ENCODE results near the gene PANK1. TPM values are rescaled to one million over a fixed set of nuclear protein-coding genes. Genes with fewer than 3 reads are reported as not detected.

PANK1 gene
- polyA plus RNA-seq, 1 of the 3 experiments (the other 2 are of a cell fraction), result 4.2 TPM

DNA sequence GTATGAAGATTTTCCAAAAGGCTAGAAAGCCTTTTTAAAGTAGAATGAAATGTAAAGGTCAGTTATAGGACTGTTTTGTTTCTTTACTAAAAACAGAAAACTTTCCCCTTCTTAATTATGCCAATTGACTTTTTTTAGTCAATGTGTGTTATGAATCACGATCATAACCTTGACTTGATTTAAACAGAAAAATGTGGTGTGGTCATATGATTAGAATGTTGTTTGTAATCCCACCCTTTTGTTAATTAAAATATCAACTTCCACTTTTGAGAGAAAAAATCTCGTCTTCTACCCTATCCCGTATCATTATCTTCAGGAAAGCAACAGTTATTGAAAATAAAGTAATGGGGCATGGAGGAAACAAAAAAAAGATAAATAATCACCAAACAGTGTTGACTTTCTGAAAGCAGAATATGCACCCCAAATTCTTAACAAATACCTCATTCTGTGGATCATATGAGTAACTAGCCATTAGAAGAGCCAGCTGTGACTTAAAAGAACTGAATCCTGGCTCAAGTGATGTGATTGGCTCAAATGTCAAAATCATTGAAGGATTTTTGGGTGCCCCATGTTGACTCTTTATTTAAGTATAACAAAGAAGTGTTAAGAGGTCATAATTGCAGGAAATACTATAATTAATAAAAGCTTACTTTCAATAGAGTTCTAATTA is 77.3 kb downstream of the PANK1 start:
- no peak overlapping the region for H3K4me3 ChIP-seq (ENCODE audit: low read depth in 2 of 2, low read length in 1 of 2)
- no peaks in the 10 kb centered on the region for H3F3A ChIP-seq (replicated peaks; ENCODE audit: insufficient read depth)
- DNase-seq, result no peak
- ChIA-PET POLR2A (no interaction called here), CTCF (interaction anchor here (1.8 to 2.2 kb wide), 2 partner anchors 101 to 143 kb away, joined by 7 read pairs; no protein-coding TSS in a partner anchor)
- H3K4me2 ChIP-seq, result no peak overlapping the region
- H3K36me3 ChIP-seq (replicated peaks in 1 of 2; ENCODE audit: control insufficient read depth in 1 of 2, insufficient read depth in 2 of 2, low read length in 1 of 2), result no peaks in the 10 kb centered on the region
- no peak overlapping the region for H2AFZ ChIP-seq (ENCODE audit: low read depth)
- H3K27ac ChIP-seq (ENCODE audit: low read depth in 2 of 2, low read length in 1 of 2), result no peak overlapping the region
- TF ChIP-seq FOSL2 (IDR thresholded peaks at IDR 0.05; ENCODE audit: borderline replicate concordance, low read depth), result no peak
- TF ChIP-seq MXI1 (IDR thresholded peaks at IDR 0.05; ENCODE audit: low read depth, low read length), result no peak
- TF ChIP-seq, protein P1, sequence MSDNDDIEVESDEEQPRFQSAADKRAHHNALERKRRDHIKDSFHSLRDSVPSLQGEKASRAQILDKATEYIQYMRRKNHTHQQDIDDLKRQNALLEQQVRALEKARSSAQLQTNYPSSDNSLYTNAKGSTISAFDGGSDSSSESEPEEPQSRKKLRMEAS (IDR thresholded peaks at IDR 0.05; ENCODE audit: low read depth), result no peak
- no peak for TF ChIP-seq EZH2phosphoT487 (IDR thresholded peaks at IDR 0.05; ENCODE audit: borderline replicate concordance, low read depth)
- no peak for TF ChIP-seq ELF1 (IDR thresholded peaks at IDR 0.05)
- TF ChIP-seq FOXJ3 (CRISPR knock-in tag; IDR thresholded peaks at IDR 0.05), result no peak
- TF ChIP-seq, protein P2, sequence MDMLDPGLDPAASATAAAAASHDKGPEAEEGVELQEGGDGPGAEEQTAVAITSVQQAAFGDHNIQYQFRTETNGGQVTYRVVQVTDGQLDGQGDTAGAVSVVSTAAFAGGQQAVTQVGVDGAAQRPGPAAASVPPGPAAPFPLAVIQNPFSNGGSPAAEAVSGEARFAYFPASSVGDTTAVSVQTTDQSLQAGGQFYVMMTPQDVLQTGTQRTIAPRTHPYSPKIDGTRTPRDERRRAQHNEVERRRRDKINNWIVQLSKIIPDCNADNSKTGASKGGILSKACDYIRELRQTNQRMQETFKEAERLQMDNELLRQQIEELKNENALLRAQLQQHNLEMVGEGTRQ (IDR thresholded peaks at IDR 0.05; ENCODE audit: borderline replicate concordance, low read depth, low read length), result no peak
- no peak for TF ChIP-seq NFIC (IDR thresholded peaks at IDR 0.05; ENCODE audit: borderline replicate concordance)
- TF ChIP-seq NRF1 (IDR thresholded peaks at IDR 0.05; ENCODE audit: low read depth, low read length), result no peak
- TF ChIP-seq RXRA (IDR thresholded peaks at IDR 0.05; ENCODE audit: borderline replicate concordance, low read depth), result no peak
- no peak for TF ChIP-seq TAF1 (IDR thresholded peaks at IDR 0.05; ENCODE audit: borderline replicate concordance, low read depth, low read length)
- no peak for TF ChIP-seq POLR2AphosphoS5 (IDR thresholded peaks at IDR 0.05; ENCODE audit: low read depth, low read length)
- TF ChIP-seq MEF2A (IDR thresholded peaks at IDR 0.05; ENCODE audit: borderline replicate concordance, low read depth), result no peak
- TF ChIP-seq, protein P3, sequence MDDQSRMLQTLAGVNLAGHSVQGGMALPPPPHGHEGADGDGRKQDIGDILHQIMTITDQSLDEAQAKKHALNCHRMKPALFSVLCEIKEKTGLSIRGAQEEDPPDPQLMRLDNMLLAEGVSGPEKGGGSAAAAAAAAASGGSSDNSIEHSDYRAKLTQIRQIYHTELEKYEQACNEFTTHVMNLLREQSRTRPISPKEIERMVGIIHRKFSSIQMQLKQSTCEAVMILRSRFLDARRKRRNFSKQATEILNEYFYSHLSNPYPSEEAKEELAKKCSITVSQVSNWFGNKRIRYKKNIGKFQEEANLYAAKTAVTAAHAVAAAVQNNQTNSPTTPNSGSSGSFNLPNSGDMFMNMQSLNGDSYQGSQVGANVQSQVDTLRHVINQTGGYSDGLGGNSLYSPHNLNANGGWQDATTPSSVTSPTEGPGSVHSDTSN (IDR thresholded peaks at IDR 0.05), result no peak
- no peak for TF ChIP-seq GABPA (IDR thresholded peaks at IDR 0.05; ENCODE audit: low read depth)
- no peak for TF ChIP-seq FOXM1 (IDR thresholded peaks at IDR 0.05; ENCODE audit: low read depth)
- no peak for TF ChIP-seq SMC3 (IDR thresholded peaks at IDR 0.05; ENCODE audit: low read depth, low read length)
- TF ChIP-seq, protein P4, sequence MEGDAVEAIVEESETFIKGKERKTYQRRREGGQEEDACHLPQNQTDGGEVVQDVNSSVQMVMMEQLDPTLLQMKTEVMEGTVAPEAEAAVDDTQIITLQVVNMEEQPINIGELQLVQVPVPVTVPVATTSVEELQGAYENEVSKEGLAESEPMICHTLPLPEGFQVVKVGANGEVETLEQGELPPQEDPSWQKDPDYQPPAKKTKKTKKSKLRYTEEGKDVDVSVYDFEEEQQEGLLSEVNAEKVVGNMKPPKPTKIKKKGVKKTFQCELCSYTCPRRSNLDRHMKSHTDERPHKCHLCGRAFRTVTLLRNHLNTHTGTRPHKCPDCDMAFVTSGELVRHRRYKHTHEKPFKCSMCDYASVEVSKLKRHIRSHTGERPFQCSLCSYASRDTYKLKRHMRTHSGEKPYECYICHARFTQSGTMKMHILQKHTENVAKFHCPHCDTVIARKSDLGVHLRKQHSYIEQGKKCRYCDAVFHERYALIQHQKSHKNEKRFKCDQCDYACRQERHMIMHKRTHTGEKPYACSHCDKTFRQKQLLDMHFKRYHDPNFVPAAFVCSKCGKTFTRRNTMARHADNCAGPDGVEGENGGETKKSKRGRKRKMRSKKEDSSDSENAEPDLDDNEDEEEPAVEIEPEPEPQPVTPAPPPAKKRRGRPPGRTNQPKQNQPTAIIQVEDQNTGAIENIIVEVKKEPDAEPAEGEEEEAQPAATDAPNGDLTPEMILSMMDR (IDR thresholded peaks at IDR 0.05), result no peak
- TF ChIP-seq CHD2 (IDR thresholded peaks at IDR 0.05; ENCODE audit: low read length, partially characterized antibody), result no peak
- TF ChIP-seq, protein P5, sequence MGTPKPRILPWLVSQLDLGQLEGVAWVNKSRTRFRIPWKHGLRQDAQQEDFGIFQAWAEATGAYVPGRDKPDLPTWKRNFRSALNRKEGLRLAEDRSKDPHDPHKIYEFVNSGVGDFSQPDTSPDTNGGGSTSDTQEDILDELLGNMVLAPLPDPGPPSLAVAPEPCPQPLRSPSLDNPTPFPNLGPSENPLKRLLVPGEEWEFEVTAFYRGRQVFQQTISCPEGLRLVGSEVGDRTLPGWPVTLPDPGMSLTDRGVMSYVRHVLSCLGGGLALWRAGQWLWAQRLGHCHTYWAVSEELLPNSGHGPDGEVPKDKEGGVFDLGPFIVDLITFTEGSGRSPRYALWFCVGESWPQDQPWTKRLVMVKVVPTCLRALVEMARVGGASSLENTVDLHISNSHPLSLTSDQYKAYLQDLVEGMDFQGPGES (IDR thresholded peaks at IDR 0.05; ENCODE audit: low read depth, low read length), result no peak
- H3K9ac ChIP-seq, result no peak overlapping the region
- no peaks in the 10 kb centered on the region for H3K9me2 ChIP-seq
- H3K9me3 ChIP-seq, result no peaks in the 10 kb centered on the region
- no peaks in the 10 kb centered on the region for H3K27me3 ChIP-seq (ENCODE audit: insufficient read depth)
- no peaks in the 10 kb centered on the region for H4K20me1 ChIP-seq (ENCODE audit: insufficient read depth)
- WGBS (ENCODE audit: low lambda C conversion rate), result 74% methylated on average over 3 of the region's 3 CpGs
- H3K79me2 ChIP-seq (ENCODE audit: insufficient read depth), result no peaks in the 10 kb centered on the region
- H3K4me1 ChIP-seq (ENCODE audit: control insufficient read depth in 1 of 2, insufficient read depth in 2 of 2, low read depth in 1 of 2, low read length in 1 of 2), result no peaks in the 10 kb centered on the region; a peak in 2 of 4 replicates
